Measurements from ENCODE around the gene PHF23.

PHF23 gene

DNA sequence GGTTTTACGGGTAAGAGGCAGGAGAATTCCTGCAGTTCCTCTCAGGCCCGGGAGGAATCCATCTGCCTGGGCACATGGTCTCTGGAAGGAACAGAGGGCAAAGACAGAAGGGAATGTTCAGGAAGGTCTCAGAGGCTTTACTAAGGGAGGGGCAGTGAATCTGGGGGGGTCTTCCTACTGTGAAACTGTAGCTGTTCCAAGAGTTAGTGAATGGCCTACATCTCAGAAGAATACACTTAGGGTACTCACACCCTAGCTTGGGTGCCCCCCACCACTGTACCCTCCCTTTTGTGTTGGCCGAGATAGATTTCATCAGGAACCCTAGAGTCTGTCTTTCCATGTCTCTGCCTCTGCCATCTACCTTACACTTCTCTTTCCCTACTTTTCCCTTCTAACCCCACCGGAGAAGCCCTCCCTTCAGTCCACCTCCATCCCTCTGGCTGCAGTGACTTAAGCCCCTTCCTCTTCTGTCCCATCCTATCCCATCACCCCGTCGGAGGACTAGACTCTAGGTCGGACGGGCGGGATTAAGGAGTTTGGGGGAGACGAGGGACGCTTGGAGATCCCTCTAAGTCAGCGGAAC, 19.9 kb downstream of the PHF23 start:
- Histone ChIP-seq H3K4me3 (ENCODE audit: low read depth, low read length) (peak overlapping the region; percentile 95), H3K36me3 (ENCODE audit: control insufficient read depth, insufficient read depth, low read length) (no peaks in the 10 kb centered on the region), H3K4me2 (ENCODE audit: low read length) (peak overlapping the region; percentile 94), H3K27ac (peak overlapping the region; percentile 98), H3K9me3 (ENCODE audit: control insufficient read depth, low read length) (no peaks in the 10 kb centered on the region), H3K4me1 (peaks cover 63% of the 10 kb centered on the region), H3K9ac (peak overlapping the region; percentile 90), H3K27me3 (ENCODE audit: control insufficient read depth, insufficient read depth, low read length) (no peaks in the 10 kb centered on the region), H3K79me2 (peaks cover 6% of the 10 kb centered on the region), H2AFZ (peak overlapping the region; percentile 91)
- TF ChIP-seq, protein P1, sequence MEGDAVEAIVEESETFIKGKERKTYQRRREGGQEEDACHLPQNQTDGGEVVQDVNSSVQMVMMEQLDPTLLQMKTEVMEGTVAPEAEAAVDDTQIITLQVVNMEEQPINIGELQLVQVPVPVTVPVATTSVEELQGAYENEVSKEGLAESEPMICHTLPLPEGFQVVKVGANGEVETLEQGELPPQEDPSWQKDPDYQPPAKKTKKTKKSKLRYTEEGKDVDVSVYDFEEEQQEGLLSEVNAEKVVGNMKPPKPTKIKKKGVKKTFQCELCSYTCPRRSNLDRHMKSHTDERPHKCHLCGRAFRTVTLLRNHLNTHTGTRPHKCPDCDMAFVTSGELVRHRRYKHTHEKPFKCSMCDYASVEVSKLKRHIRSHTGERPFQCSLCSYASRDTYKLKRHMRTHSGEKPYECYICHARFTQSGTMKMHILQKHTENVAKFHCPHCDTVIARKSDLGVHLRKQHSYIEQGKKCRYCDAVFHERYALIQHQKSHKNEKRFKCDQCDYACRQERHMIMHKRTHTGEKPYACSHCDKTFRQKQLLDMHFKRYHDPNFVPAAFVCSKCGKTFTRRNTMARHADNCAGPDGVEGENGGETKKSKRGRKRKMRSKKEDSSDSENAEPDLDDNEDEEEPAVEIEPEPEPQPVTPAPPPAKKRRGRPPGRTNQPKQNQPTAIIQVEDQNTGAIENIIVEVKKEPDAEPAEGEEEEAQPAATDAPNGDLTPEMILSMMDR (IDR thresholded peaks at IDR 0.05) = no peak

DNA sequence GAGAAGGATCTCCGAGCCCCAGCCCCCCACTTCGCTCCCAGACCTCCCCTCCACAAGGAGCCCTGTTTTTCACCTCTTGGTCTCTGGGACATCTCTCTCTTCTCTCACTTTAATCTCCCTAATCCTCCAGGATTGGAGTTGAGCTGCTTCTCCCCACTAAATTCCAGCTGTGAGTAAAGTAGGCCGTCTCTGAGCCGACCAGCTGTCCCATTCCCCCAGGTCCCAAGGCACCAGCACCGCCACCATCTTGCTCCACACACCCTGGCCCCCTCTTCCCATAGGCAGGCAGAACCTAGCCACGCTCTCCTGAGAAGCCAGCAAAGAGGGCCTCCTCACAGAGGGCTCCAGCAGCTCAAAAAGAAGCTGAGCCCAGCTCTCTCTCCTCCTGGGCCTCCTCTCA, 20.5 kb downstream of the PHF23 start:
- Histone ChIP-seq H3K27me3 (ENCODE audit: control insufficient read depth, insufficient read depth, low read length) (no peaks in the 10 kb centered on the region), H3K4me3 (ENCODE audit: low read depth, low read length) (no peak overlapping the region), H3K79me2 (peaks cover 6% of the 10 kb centered on the region), H3K4me1 (peaks cover 60% of the 10 kb centered on the region), H3K9me3 (ENCODE audit: control insufficient read depth, low read length) (no peaks in the 10 kb centered on the region), H3K36me3 (ENCODE audit: control insufficient read depth, insufficient read depth, low read length) (no peaks in the 10 kb centered on the region), H3K4me2 (ENCODE audit: low read length) (no peak overlapping the region), H2AFZ (peak overlapping the region; percentile 91), H3K27ac (peak overlapping the region; percentile 98), H3K9ac (no peak overlapping the region)
- TF ChIP-seq, protein P1 (IDR thresholded peaks at IDR 0.05) = no peak

DNA sequence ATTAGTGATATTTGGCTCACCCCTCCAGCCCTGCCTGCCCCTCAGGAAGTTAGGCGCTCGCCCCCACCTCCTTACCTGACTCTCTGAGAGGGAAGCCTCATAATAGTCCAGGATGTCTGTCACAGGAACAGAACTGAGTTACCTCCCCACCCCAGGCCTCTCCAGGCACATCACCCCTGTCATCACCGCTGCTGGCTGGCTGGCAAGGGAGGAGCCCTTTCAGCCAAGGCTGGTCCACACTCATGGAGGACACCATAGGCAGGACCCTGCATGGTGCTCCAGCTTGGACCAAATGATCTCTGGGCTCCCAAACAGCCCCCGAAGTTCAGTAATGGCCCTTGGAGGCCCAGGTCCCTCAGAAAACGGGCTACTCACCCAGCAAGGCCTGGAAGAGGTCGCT, 21.1 kb downstream of the PHF23 start:
- peaks cover 56% of the 10 kb centered on the region for H3K4me1 ChIP-seq
- H3K4me2 ChIP-seq (ENCODE audit: low read length) = peak overlapping the region; percentile 86
- TF ChIP-seq, protein P1 (IDR thresholded peaks at IDR 0.05) = no peak
- peak overlapping the region; percentile 98 for H3K27ac ChIP-seq
- H2AFZ ChIP-seq = peak overlapping the region; percentile 91
- no peaks in the 10 kb centered on the region for H3K27me3 ChIP-seq (ENCODE audit: control insufficient read depth, insufficient read depth, low read length)
- H3K4me3 ChIP-seq (ENCODE audit: low read depth, low read length) = peak overlapping the region; percentile 42
- H3K36me3 ChIP-seq (ENCODE audit: control insufficient read depth, insufficient read depth, low read length) = no peaks in the 10 kb centered on the region
- peaks cover 9% of the 10 kb centered on the region for H3K79me2 ChIP-seq
- H3K9me3 ChIP-seq (ENCODE audit: control insufficient read depth, low read length) = no peaks in the 10 kb centered on the region
- H3K9ac ChIP-seq = no peak overlapping the region

GRCh38 chr17:7217113-7217987, 21.9 kb downstream of the PHF23 start:
- peaks cover 48% of the 10 kb centered on the region for H3K4me1 ChIP-seq
- TF ChIP-seq, protein P1 (IDR thresholded peaks at IDR 0.05) = no peak
- H3K27me3 ChIP-seq (ENCODE audit: control insufficient read depth, insufficient read depth, low read length) = no peaks in the 10 kb centered on the region
- peak overlapping the region; percentile 89 for H3K4me2 ChIP-seq (ENCODE audit: low read length)
- peaks cover 10% of the 10 kb centered on the region for H3K79me2 ChIP-seq
- no peaks in the 10 kb centered on the region for H3K9me3 ChIP-seq (ENCODE audit: control insufficient read depth, low read length)
- H3K27ac ChIP-seq = peak overlapping the region; percentile 98
- peak overlapping the region; percentile 91 for H2AFZ ChIP-seq
- H3K4me3 ChIP-seq (ENCODE audit: low read depth, low read length) = peak overlapping the region; percentile 54
- peak overlapping the region; percentile 82 for H3K9ac ChIP-seq
- H3K36me3 ChIP-seq (ENCODE audit: control insufficient read depth, insufficient read depth, low read length) = no peaks in the 10 kb centered on the region

Data from parathyroid adenoma (tissue), 2 donors.